Measurements from ENCODE around the gene SYNE2.

- TF ChIP-seq CTCF (IDR thresholded peaks at IDR 0.05; ENCODE audit: control extremely low read depth in 1 of 3, insufficient read depth in 1 of 3, low read depth in 1 of 3, low read length in 3 of 3) = no peak
- no peak for TF ChIP-seq TCF12 (IDR thresholded peaks at IDR 0.05; ENCODE audit: low read depth, low read length)
- TF ChIP-seq RXRA (IDR thresholded peaks at IDR 0.05; ENCODE audit: insufficient read depth, low read depth, low read length) = no peak
- no peak for TF ChIP-seq USF2 (IDR thresholded peaks at IDR 0.05; ENCODE audit: low read length)
- no peak for TF ChIP-seq SIN3A (conservative IDR thresholded peaks at IDR 0.05 in 1 of 2, IDR thresholded peaks at IDR 0.05 in 1 of 2; ENCODE audit: low read depth in 1 of 2, low read length in 2 of 2)
- no peak for TF ChIP-seq JUN (IDR thresholded peaks at IDR 0.05; ENCODE audit: low read depth, low read length)
- no peak for TF ChIP-seq MAX (IDR thresholded peaks at IDR 0.05)
- TF ChIP-seq TAF7 (optimal IDR thresholded peaks at IDR 0.05; ENCODE audit: borderline replicate concordance, low read depth, low read length) = no peak
- TF ChIP-seq CEBPB (IDR thresholded peaks at IDR 0.05; ENCODE audit: low read depth, low read length) = no peak
- TF ChIP-seq TAF1 (IDR thresholded peaks at IDR 0.05; ENCODE audit: low read depth, low read length) = no peak
These were observed 56.0 kb downstream of the SYNE2 start for GRCh38 chr14:63908667-63909264.

Measured in H1 (cell line).